Kidney epithelial cell (primary cell): ENCODE results near the gene CCT5. TPM values are rescaled to one million over a fixed set of nuclear protein-coding genes. Genes with fewer than 3 reads are reported as not detected.
"Not testable (repeated sequence)": the region's sequence is repeated elsewhere in the genome, so short reads cannot be mapped to it uniquely, and the experiment has no call there.

Experiments
- DNase-seq: peaks from one replicate; pipeline ENCODE4 v3.0.0-alpha.2; 2010; ENCODE audit warnings: low read depth
- H3K27me3 ChIP-seq: 2 replicates; pipeline ENCODE4 v1.6.0; 2011; ENCODE audit warnings: low read length; ENCODE audit not compliant: control insufficient read depth, insufficient read depth
- H3K36me3 ChIP-seq: 2 replicates; pipeline ENCODE4 v1.5.1; 2011; ENCODE audit warnings: low read length; ENCODE audit not compliant: control insufficient read depth, insufficient read depth
- H3K4me3 ChIP-seq: 2 replicates; pipeline ENCODE4 v1.5.1; 2011; ENCODE audit warnings: low read depth, mild to moderate bottlenecking, control low read depth, low read length
- total RNA-seq: library from RNA; depleted of rRNA; stranded (reverse); fragments of >200 nt; gene quantifications from 2 replicates; pipeline ENCODE4 v1.2.3, GENCODE V29; 2015
- TF ChIP-seq, protein P1 (sequence below): IDR thresholded peaks from 2 replicates; pipeline ENCODE4 v1.5.1; 2011; ENCODE audit warnings: mild to moderate bottlenecking, moderate library complexity, low read length, control low read depth, inconsistent platforms; ENCODE audit not compliant: insufficient read depth, poor library complexity, severe bottlenecking

Gene CCT5
- total RNA-seq, 1 donor from 2014 or later: 506 TPM

GRCh38 chr5:10307206-10308148, 57.4 kb downstream of the CCT5 start, which contains the start of gene CMBL:
CMBL (minus strand) TSS chr5:10307902; CDS start chr5:10290762, 17,140 bp downstream.
- H3K4me3 ChIP-seq: peak within 1 kb of the TSS; percentile 61
- H3K36me3 ChIP-seq: no peaks in the 10 kb centered on the region
- TF ChIP-seq, protein P1, sequence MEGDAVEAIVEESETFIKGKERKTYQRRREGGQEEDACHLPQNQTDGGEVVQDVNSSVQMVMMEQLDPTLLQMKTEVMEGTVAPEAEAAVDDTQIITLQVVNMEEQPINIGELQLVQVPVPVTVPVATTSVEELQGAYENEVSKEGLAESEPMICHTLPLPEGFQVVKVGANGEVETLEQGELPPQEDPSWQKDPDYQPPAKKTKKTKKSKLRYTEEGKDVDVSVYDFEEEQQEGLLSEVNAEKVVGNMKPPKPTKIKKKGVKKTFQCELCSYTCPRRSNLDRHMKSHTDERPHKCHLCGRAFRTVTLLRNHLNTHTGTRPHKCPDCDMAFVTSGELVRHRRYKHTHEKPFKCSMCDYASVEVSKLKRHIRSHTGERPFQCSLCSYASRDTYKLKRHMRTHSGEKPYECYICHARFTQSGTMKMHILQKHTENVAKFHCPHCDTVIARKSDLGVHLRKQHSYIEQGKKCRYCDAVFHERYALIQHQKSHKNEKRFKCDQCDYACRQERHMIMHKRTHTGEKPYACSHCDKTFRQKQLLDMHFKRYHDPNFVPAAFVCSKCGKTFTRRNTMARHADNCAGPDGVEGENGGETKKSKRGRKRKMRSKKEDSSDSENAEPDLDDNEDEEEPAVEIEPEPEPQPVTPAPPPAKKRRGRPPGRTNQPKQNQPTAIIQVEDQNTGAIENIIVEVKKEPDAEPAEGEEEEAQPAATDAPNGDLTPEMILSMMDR: no peak
- DNase-seq: no peak
- no peaks in the 10 kb centered on the region for H3K27me3 ChIP-seq

- Histone ChIP-seq H3K36me3 (no peaks in the 10 kb centered on the region), H3K27me3 (no peaks in the 10 kb centered on the region), H3K4me3 (no peak overlapping the region)
- no peak for DNase-seq
- TF ChIP-seq, protein P1: no peak
These were observed 58.8 kb downstream of the CCT5 start for GRCh38 chr5:10308844-10309243.

- Histone ChIP-seq H3K27me3 (no peaks in the 10 kb centered on the region), H3K36me3 (no peaks in the 10 kb centered on the region), H3K4me3 (no peak overlapping the region)
- DNase-seq: no peak
- TF ChIP-seq, protein P1: no peak
These were observed 60.1 kb downstream of the CCT5 start for GRCh38 chr5:10310066-10310779.

DNA sequence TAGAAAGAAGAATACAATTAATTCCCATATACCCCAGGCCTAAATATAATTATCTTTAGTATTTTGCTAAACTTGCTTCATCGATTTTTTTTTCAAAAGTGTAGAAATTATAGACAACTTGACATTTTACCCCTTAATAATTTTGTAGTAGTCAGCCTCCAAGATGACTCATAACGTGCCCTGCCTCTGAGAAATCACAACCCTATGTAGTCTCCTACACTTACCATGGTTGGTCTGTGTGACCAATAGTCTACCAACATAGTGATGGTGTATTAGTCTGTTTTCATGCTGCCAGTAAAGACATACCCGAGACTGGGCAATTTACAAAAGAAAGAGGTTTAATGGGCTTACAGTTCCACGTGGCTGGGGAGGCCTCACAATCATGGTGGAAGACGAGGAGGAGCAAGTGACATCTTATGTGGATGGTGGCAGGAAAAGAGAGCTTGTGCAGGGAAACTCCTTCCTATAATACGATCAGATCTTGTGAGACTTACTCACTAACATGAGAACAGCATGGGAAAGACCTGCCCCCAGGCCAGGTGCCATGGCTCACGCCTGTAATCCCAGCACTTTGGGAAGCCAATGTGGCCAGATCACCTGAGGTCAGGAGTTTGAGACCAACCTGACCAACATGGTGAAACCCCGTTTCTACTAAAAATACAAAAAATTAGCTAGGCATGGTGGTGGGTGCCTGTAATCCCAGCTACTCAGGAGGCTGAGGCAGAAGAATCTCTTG, 60.9 kb downstream of the CCT5 start:
- not testable (repeated sequence) for H3K4me3 ChIP-seq, H3K27me3 ChIP-seq, H3K36me3 ChIP-seq, DNase-seq

DNA sequence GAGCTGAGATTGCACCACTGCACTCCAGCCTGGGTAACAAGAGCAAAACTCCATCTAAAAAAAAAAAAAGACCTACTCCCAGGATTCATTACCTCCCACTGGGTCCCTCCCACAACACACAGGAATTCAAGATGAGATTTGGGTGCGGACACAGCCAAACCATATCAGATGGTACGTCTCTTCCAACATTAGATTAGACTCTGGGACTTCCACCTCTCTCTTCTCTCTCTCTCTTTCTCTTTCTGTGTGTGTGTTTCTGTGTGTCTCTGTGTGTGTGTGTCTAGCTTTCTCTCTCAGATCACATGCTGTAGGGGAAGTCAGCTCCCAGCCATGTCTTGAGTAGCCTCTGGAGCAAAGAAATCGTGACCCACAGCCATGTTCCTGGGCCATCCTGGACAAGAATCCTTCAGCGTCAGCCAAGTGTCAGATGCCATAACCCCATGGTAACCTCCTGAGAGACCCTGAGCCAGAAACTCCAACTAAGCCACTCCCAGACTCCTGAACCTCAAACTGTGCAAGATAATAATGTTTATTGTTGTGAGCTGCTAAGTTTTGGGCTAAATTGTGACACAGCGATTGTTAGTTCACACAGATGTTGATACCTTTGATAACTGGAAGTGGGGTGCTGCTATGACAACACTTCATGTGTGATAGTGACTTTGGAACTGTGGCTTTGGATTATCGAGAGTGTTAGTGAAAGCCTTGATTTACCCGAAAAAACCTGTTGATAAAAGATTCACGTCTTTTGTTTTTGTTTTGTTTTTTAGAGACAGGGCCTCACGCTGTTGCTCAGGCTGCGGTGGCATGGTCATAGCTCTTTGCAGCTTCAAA, 61.7 kb downstream of the CCT5 start:
- no peak overlapping the region for H3K4me3 ChIP-seq
- no peaks in the 10 kb centered on the region for H3K36me3 ChIP-seq
- H3K27me3 ChIP-seq: no peaks in the 10 kb centered on the region
- no peak for DNase-seq
- TF ChIP-seq, protein P1: no peak
